Measurements from ENCODE around the gene ARRDC4. TPM values are rescaled to one million over a fixed set of nuclear protein-coding genes. Genes with fewer than 3 reads are reported as not detected.

The ARRDC4 gene
- total RNA-seq, 2 donors from 2014 or later = 23.4 to 73.9 TPM

DNA sequence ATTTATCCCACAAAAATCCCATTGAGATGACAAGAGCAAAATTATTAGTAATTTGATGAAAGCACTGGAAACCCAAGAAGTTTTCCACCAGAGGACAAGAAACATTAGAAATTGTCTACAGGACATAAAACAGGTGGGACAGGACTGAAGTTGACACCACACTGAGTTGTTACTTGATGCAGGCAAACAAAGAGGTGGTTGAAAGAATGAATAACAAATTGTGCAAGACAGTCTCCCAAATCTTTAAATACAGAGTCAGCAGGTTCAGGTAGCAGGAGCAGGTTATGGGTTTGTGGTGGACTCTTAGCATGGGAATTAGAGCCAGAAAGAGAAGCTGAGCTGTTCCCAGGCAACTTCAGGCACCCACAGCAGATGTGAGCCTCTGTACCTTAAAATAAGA is 30.3 kb upstream of the ARRDC4 start:
- H3K4me3 ChIP-seq = no peak overlapping the region
- TF ChIP-seq CTCF (IDR thresholded peaks at IDR 0.05) = no peak
- no peak for DNase-seq
- H3K9me3 ChIP-seq = no peaks in the 10 kb centered on the region
- intact Hi-C loops (cut with DNase I) = no loop called here
- no peaks in the 10 kb centered on the region for H3K4me1 ChIP-seq
- no peak overlapping the region for H3K9ac ChIP-seq (ENCODE audit: low read depth in 2 of 2, low read length in 2 of 2)
- H3K36me3 ChIP-seq = no peaks in the 10 kb centered on the region
- no peak overlapping the region for H3K27ac ChIP-seq
- H3K27me3 ChIP-seq = no peaks in the 10 kb centered on the region

DNA sequence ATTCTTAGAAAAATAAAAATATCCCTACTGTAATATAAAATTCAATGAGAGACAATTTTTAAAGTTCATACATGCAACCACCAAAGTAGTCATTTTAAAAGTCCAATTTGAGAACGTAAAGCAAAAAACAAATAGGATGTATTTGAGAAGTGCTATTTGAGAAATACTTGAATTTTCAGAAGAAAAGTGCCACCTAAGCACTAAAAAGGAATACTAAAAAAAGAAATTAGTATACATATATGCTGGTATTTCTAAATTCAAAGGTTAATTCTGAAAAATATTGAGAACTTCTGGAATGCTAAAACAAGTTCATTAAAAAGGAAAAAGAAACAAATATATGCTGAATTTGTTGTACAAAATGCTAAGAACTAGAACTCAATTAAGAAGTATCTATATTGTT is 29.2 kb upstream of the ARRDC4 start:
- H3K36me3 ChIP-seq = no peaks in the 10 kb centered on the region
- no peak overlapping the region for H3K9ac ChIP-seq (ENCODE audit: low read depth in 2 of 2, low read length in 2 of 2)
- intact Hi-C loops (cut with DNase I) = no loop called here
- H3K4me1 ChIP-seq = no peaks in the 10 kb centered on the region
- no peaks in the 10 kb centered on the region for H3K9me3 ChIP-seq
- H3K27me3 ChIP-seq = no peaks in the 10 kb centered on the region
- no peak for DNase-seq
- no peak for TF ChIP-seq CTCF (IDR thresholded peaks at IDR 0.05)
- H3K27ac ChIP-seq = no peak overlapping the region
- no peak overlapping the region for H3K4me3 ChIP-seq

GRCh38 chr15:97933589-97933988 is 26.9 kb upstream of the ARRDC4 start:
- no peaks in the 10 kb centered on the region for H3K36me3 ChIP-seq
- TF ChIP-seq CTCF (IDR thresholded peaks at IDR 0.05) = no peak
- no peaks in the 10 kb centered on the region for H3K4me1 ChIP-seq
- DNase-seq = no peak
- intact Hi-C loops (cut with DNase I) = no loop called here
- no peak overlapping the region for H3K4me3 ChIP-seq
- H3K27me3 ChIP-seq = no peaks in the 10 kb centered on the region
- no peak overlapping the region for H3K27ac ChIP-seq
- no peaks in the 10 kb centered on the region for H3K9me3 ChIP-seq
- H3K9ac ChIP-seq (ENCODE audit: low read depth in 2 of 2, low read length in 2 of 2) = no peak overlapping the region

DNA sequence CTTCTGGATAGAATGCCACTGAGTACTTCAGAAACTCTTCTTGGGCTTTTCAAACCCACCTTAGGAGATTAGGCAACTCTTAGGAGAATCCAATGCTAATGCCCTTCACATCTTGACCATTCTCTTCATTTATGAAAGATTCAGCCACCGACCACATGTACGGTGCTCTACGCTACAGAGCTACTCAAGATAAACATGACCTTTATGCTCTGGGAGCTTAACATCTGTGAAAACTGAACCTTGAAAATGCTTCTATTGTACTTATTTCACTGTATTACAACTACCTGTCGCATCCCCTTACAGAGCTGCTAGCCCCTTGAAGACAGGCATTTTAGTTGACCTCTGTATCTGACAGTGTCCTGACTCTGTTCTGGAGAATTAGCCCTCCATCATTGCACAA is 19.5 kb upstream of the ARRDC4 start:
- Histone ChIP-seq H3K9ac (ENCODE audit: low read depth in 2 of 2, low read length in 2 of 2) (no peak overlapping the region), H3K27me3 (no peaks in the 10 kb centered on the region), H3K4me1 (no peaks in the 10 kb centered on the region), H3K27ac (no peak overlapping the region), H3K36me3 (no peaks in the 10 kb centered on the region), H3K9me3 (no peaks in the 10 kb centered on the region), H3K4me3 (no peak overlapping the region)
- no peak for DNase-seq
- intact Hi-C loops (cut with DNase I) = no loop called here
- TF ChIP-seq CTCF (IDR thresholded peaks at IDR 0.05) = no peak

DNA sequence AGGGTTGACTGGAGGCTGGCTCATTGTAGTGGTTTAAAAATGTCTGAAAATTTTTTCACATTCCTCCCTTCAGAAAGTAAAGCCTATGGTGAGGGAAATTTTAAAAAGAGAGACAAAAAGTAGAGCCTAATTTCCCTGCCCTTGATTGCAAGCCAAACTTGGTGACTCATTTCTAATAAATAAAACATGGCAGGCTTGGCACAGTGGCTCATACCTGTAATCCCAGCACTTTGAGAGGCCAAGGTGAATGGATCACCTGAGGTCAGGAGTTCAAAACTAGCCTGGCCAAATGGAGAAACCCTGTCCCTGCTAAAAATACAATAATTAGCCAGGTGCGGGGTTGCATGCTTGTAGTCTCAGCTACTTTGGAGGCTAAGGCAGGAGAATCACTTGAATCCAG is 18.9 kb upstream of the ARRDC4 start:
- Histone ChIP-seq H3K9ac (ENCODE audit: low read depth in 2 of 2, low read length in 2 of 2) (no peak overlapping the region), H3K27me3 (no peaks in the 10 kb centered on the region), H3K36me3 (no peaks in the 10 kb centered on the region), H3K4me3 (no peak overlapping the region), H3K27ac (no peak overlapping the region), H3K9me3 (no peaks in the 10 kb centered on the region), H3K4me1 (no peaks in the 10 kb centered on the region)
- intact Hi-C loops (cut with DNase I) = no loop called here
- no peak for DNase-seq
- no peak for TF ChIP-seq CTCF (IDR thresholded peaks at IDR 0.05)

DNA sequence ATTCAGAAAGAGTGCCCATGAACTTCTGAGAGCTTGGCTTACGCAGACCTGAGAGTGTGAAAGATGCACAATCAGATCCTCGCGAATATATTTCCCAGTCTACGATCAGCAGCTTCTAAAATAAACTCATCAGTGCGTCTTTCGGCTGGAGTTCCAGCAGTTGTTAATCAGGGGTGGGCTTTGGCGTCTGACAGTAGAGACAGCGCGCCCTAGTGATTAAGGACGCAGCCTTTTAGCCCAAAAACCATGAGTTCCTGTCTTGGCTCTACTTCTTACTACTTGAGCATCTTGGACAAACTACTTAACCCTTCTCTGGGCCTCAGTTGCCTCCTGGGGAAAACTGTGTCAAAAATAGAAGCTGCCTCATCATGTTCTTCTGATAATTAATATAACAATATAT is 15.8 kb upstream of the ARRDC4 start:
- no peaks in the 10 kb centered on the region for H3K27me3 ChIP-seq

More for the DNA sequence above, 15.8 kb upstream of the ARRDC4 start:
- Histone ChIP-seq H3K4me1 (no peaks in the 10 kb centered on the region), H3K4me3 (no peak overlapping the region), H3K36me3 (no peaks in the 10 kb centered on the region), H3K9ac (ENCODE audit: low read depth in 2 of 2, low read length in 2 of 2) (no peak overlapping the region), H3K27ac (no peak overlapping the region), H3K9me3 (no peaks in the 10 kb centered on the region)
- TF ChIP-seq CTCF (IDR thresholded peaks at IDR 0.05) = no peak
- intact Hi-C loops (cut with DNase I) = no loop called here
- no peak for DNase-seq
